NT2/D1 (cell line): ENCODE data around the gene MRPL42.

Experiments used
- SUZ12 ChIP-seq: IDR thresholded peaks from 2 replicates; pipeline ENCODE4 v1.6.1; 2011; ENCODE audit not compliant: insufficient read length, insufficient read depth; ENCODE audit errors: extremely low read depth
- YY1 ChIP-seq: IDR thresholded peaks from 2 replicates; pipeline ENCODE4 v1.6.1; 2011; ENCODE audit not compliant: insufficient read length, insufficient read depth
- ZNF274 ChIP-seq: IDR thresholded peaks from 2 replicates; pipeline ENCODE4 v1.6.1; 2011; ENCODE audit warnings: mild to moderate bottlenecking, low read depth, low read length

- no peak for TF ChIP-seq YY1
- TF ChIP-seq ZNF274: no peak
- no peak for TF ChIP-seq SUZ12
Observed at GRCh38 chr12:93427779-93428564, 39.3 kb upstream of the MRPL42 start.
